Fibroblast of lung (primary cell): ENCODE data around the gene IRF9.

ENCODE experiments used
- EZH2 ChIP-seq: IDR thresholded peaks from 2 replicates; pipeline ENCODE4 v1.5.1; 2012; ENCODE audit warnings: low read length, control low read depth, mild to moderate bottlenecking; ENCODE audit errors: missing control alignments
- TF ChIP-seq, protein P1 (sequence below), 2 donors: IDR thresholded peaks in 1 of 2; conservative IDR thresholded peaks in 1 of 2; 1 replicate in 1 of 2; 2 replicates in 1 of 2; pipeline ENCODE4 v1.5.1; 2011 to 2012; ENCODE audit warnings: low read length in 2 of 2, control low read depth in 1 of 2, inconsistent platforms in 1 of 2, low read depth in 1 of 2, mild to moderate bottlenecking in 1 of 2

DNA sequence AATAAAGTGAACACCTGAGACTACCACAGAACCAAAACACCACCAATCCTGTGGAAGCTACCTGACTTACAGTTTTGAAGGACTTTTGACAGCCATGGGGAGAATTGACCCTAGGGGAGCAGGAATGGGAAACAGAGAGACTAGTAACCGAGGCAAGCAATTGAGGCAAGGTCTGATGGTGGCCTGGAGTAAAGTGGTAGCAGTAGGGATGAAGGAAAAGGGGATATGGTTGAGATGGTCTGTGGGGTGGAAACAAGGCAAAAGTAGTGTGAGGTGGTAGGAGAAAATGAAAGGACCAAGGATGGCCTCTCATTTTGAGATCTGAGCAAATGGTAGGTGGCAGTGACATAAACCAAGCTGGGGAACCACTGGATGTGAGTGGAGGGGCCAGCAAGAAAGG is 4.2 kb upstream of the IRF9 start:
- TF ChIP-seq, protein P1, sequence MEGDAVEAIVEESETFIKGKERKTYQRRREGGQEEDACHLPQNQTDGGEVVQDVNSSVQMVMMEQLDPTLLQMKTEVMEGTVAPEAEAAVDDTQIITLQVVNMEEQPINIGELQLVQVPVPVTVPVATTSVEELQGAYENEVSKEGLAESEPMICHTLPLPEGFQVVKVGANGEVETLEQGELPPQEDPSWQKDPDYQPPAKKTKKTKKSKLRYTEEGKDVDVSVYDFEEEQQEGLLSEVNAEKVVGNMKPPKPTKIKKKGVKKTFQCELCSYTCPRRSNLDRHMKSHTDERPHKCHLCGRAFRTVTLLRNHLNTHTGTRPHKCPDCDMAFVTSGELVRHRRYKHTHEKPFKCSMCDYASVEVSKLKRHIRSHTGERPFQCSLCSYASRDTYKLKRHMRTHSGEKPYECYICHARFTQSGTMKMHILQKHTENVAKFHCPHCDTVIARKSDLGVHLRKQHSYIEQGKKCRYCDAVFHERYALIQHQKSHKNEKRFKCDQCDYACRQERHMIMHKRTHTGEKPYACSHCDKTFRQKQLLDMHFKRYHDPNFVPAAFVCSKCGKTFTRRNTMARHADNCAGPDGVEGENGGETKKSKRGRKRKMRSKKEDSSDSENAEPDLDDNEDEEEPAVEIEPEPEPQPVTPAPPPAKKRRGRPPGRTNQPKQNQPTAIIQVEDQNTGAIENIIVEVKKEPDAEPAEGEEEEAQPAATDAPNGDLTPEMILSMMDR (conservative IDR thresholded peaks at IDR 0.05 in 1 of 2, IDR thresholded peaks at IDR 0.05 in 1 of 2; ENCODE audit: low read depth in 1 of 2, low read length in 2 of 2) = no peak
- TF ChIP-seq EZH2 = no peak
